RWPE1 (cell line): ENCODE data around the gene SMIM24.
A peak's percentile ranks its signal among the peaks of the same experiment; 100 is the strongest.

Source experiments
- CTCF ChIA-PET: fragments of 350-600 bp; sonication (Branson Sonifier 250); formaldehyde crosslinking; extraction: SDS; loops from one replicate; lab custom pipeline; 2021; lab: Yijun Ruan, JAX
- POLR2A ChIA-PET: fragments of 400-600 bp; formaldehyde crosslinking; extraction: SDS; loops from one replicate; lab custom pipeline; 2020; ENCODE audit warnings: antibody characterized with exemption; ENCODE audit not compliant: low non-redundant PET; lab: Yijun Ruan, JAX
- DNase-seq: peaks from one replicate; pipeline ENCODE4 v3.0.0; 2012; ENCODE audit warnings: low spot score
- H3K27ac ChIP-seq: fragments of 450-650 bp; 2 replicates; pipeline ENCODE4 v1.5.1; 2017
- CTCF ChIP-seq: fragments of 450-650 bp; conservative IDR thresholded peaks from 2 replicates; pipeline ENCODE4 v1.5.1; 2017; ENCODE audit warnings: low read depth, mild to moderate bottlenecking

Gene SMIM24

DNA sequence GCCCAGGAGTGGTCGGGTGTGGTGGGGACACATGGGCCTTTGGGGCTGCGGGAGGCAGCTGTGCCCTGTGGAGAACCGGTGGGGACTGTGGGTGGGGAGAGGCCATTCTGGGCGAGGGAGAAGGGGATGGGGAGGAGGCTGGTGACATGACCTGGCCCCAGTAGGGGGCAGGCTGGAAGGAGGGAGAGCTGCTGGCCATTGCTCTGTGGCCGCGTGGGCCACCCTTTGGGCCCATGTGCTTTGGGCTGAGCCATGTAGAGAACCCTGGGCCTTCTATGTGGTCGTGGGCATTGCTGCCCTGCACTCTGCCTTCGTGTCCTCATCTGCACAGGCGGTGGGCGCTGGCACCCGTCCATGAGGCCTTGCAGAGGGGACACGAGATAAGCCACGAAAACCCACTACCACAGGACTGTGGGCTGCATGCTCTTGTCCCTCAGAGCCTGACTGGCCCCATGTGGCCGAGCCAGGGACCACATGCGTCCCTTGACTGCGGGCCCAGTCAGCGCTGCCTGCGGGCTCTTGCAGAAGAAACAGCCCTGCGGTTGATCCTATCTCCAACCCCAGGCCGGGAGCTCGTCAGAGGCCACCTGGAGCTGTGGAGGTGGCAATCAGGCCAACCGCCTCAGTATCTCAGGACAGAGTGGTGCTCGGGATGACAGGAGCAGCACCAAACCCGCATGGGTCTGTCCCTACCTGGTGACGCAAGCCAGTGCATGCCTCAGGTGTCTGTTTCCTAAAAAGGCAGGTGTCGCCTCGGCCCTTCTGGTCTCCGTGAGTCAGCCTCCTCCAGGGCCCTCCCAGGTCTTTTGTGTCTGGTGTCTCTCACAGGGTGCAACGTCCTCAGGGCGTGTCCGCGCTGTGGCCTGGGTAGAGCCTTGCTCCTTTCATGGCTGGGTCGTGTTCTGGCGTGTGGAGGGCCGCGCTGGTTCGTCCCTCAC is 40.1 kb upstream of the SMIM24 start:
- POLR2A ChIA-PET: no interaction called here

GRCh38 chr19:3519126-3519525 is 38.8 kb upstream of the SMIM24 start:
- DNase-seq: no peak
- ChIA-PET CTCF (no interaction called here), POLR2A (no interaction called here)
- H3K27ac ChIP-seq: peak overlapping the region; percentile 81
- no peak for TF ChIP-seq CTCF

More for the DNA sequence above, 40.1 kb upstream of the SMIM24 start:
- peak overlapping the region; percentile 81 for H3K27ac ChIP-seq
- peak; percentile 56 for DNase-seq
- CTCF ChIA-PET: no interaction called here
- TF ChIP-seq CTCF: no peak

- H3K27ac ChIP-seq: peak overlapping the region; percentile 81
- ChIA-PET CTCF (no interaction called here), POLR2A (no interaction called here)
- no peak for DNase-seq
- TF ChIP-seq CTCF: no peak
Measured at GRCh38 chr19:3518659-3519058, 38.3 kb upstream of the SMIM24 start.

DNA sequence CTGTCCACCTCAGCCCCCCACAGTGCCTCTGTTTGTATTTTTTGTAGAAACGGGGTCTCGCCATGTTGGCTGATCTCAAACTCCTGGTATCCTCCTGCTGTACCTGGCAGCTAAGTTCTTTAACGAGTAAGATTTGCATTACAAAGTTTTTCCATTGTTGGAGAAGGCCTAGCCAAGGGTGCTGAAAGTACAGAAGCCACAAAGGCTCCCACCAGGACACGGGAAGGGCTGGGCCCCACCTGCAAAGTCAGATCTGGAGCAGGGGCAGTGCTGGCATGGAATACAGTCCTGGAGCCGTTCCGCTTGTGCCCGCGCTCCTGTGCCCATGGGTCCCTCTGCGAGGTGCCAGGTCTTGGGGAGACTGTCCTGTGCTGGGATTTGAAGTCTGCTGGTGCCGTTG is 37.9 kb upstream of the SMIM24 start:
- H3K27ac ChIP-seq: peak overlapping the region; percentile 81

GRCh38 chr19:3517638-3518037 is 37.3 kb upstream of the SMIM24 start:
- DNase-seq: no peak
- POLR2A ChIA-PET: no interaction called here
- no peak for TF ChIP-seq CTCF
- H3K27ac ChIP-seq: peak overlapping the region; percentile 81
- CTCF ChIA-PET: no interaction called here

More for the DNA sequence above, 37.9 kb upstream of the SMIM24 start:
- ChIA-PET CTCF (no interaction called here), POLR2A (no interaction called here)
- no peak for DNase-seq
- no peak for TF ChIP-seq CTCF

GRCh38 chr19:3516675-3517207 is 36.4 kb upstream of the SMIM24 start:
- DNase-seq: no peak
- ChIA-PET CTCF (no interaction called here), POLR2A (no interaction called here)
- peak overlapping the region; percentile 37 for H3K27ac ChIP-seq
- TF ChIP-seq CTCF: no peak
